SH-SY5Y (cell line): Measurements from ENCODE around the gene ZNF396.

Source experiments
- GATA2 ChIP-seq: IDR thresholded peaks from 2 replicates; pipeline ENCODE4 v1.6.1; 2011; ENCODE audit warnings: mild to moderate bottlenecking, low read depth, low read length
- GATA3 ChIP-seq: IDR thresholded peaks from 2 replicates; pipeline ENCODE4 v1.6.1; 2011; ENCODE audit warnings: low read depth, mild to moderate bottlenecking, low read length, moderate library complexity

DNA sequence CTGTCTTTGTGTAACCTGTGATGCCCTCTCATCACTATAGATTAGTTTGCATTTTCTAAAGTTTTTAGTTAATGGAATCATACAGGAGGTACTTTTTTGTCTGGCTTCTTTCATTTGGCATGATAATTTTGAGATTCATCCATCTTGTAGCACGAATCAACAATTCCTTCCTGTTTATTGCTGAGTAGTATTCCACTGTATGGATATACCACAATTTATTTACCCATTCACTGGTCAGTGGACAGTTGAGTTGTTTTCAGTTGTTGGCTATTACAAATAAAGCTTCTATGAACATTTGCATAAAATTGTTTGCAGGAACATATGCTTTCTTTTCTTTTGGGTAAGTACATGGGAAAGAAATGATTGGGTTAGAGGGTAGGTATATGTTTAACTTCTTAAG is 40.1 kb upstream of the ZNF396 start:
- TF ChIP-seq GATA2 (no peak), GATA3 (no peak)
